Left ventricle myocardium superior (tissue), 1 donor: ENCODE measurements around the gene PTGES. TPM values are rescaled to one million over a fixed set of nuclear protein-coding genes. Genes with fewer than 3 reads are reported as not detected.
"Not testable (repeated sequence)": the region's sequence is repeated elsewhere in the genome, so short reads cannot be mapped to it uniquely, and the experiment has no call there.

Source experiments
- ATAC-seq: fragments of 200-7000 bp; cut with Tn5 transposase; one replicate; pipeline ENCODE4 v1.9.1; 2020; ENCODE audit warnings: mild to moderate bottlenecking, moderate library complexity
- DNase-seq: peaks from one replicate; pipeline ENCODE4 v3.0.0-alpha.2; 2020
- intact Hi-C: fragments of 100-400 bp; cut with micrococcal nuclease; formaldehyde crosslinking; loops from one replicate; pipeline ENCODE4 v1.11.0; 2022
- long read RNA-seq: library from polyadenylated mRNA; unstranded; transcript quantifications from one replicate; pipeline ENCODE4 v2.0.0, GENCODE V29; 2021
- total RNA-seq: library from RNA; stranded (reverse); fragmentation: NEBNext Ultra II Directional; extraction: Animal tissue kit (Norgen Biotek cat#: 25700); gene quantifications from one replicate; pipeline ENCODE4 v1.2.1, GENCODE V29; 2021
- donor health status: DM: no; HTN: yes; CAD: no; lungs with severe emphysema.

PTGES gene, protein sequence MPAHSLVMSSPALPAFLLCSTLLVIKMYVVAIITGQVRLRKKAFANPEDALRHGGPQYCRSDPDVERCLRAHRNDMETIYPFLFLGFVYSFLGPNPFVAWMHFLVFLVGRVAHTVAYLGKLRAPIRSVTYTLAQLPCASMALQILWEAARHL
- total RNA-seq, result 2.4 TPM
- long read RNA-seq, partial matches to known transcripts, result 0 of 5 reads
- long read RNA-seq, other reads (novel, unspliced or antisense), result 2 of 5 reads

GRCh38 chr9:129752900-129753729 lies at the start of gene PTGES:
Gene PTGES, minus strand, starts transcription at chr9:129753042. Its CDS starts 30 bp downstream, at chr9:129753012.
- intact Hi-C loops, result no loop called here
- DNase-seq, result peak; percentile 84
- ATAC-seq, result peak; percentile 96

DNA sequence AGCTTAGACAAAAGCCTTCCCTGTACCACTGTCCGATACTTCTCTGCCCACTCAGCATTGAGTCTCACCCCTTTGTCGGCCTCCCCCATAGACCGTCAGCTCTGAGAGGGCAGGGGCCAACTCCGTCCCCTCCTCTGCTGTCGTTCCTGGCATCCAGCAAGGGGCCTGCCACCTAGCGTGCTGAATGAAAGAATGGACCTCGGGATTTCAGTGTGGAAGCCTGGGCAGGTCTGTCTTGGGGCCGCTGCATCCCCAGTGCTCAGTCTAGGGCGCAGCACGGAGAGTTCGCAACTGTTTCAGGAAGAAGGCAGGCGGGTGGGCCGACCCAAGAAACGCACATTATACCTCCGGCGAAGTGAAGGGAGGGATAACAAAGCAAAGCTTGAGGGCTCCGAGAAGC lies 48.7 kb upstream of the PTGES start:
- no peak for ATAC-seq
- intact Hi-C loops, result no loop called here
- no peak for DNase-seq

GRCh38 chr9:129798973-129799372 lies 46.1 kb upstream of the PTGES start:
- DNase-seq (no peak), ATAC-seq (no peak)
- intact Hi-C loops, result no loop called here

- ATAC-seq, DNase-seq, intact Hi-C loops: not testable (repeated sequence)
These were observed 43.2 kb upstream of the PTGES start for GRCh38 chr9:129796029-129796428.

- DNase-seq, result no peak
- intact Hi-C loops, result no loop called here
- no peak for ATAC-seq
These were observed 41.7 kb upstream of the PTGES start for GRCh38 chr9:129794549-129794948.

DNA sequence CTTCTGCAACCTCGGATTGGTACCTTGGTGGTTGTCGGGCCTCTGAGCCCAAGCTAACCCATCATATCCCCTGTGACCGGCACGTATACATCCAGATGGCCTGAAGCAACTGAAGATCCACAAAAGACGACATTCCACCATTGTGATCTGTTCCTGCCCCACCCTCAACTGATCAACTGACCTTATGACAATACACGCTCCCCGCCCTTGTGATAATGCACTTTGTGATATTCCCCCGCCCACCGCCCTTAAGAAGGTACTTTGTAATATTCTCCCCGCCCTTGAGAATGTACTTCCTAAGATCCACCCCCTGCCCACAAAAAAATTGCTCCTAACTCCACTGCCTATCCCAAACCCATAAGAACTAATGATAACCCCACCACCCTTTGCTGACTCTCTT lies 33.6 kb upstream of the PTGES start:
- intact Hi-C loops, result loop anchor here (10.0 kb wide), 1 partner anchor 52 kb away; no protein-coding TSS in a partner anchor
- no peak for ATAC-seq
- no peak for DNase-seq

GRCh38 chr9:129785866-129786265 lies 33.0 kb upstream of the PTGES start:
- intact Hi-C loops, result loop anchor here (10.0 kb wide), 1 partner anchor 51 kb away; no protein-coding TSS in a partner anchor
- no peak for DNase-seq
- ATAC-seq, result no peak

GRCh38 chr9:129784970-129785369 lies 32.1 kb upstream of the PTGES start:
- intact Hi-C loops, result loop anchor here (10.0 kb wide), 1 partner anchor 50 kb away; no protein-coding TSS in a partner anchor
- DNase-seq, ATAC-seq: not testable (repeated sequence)

DNA sequence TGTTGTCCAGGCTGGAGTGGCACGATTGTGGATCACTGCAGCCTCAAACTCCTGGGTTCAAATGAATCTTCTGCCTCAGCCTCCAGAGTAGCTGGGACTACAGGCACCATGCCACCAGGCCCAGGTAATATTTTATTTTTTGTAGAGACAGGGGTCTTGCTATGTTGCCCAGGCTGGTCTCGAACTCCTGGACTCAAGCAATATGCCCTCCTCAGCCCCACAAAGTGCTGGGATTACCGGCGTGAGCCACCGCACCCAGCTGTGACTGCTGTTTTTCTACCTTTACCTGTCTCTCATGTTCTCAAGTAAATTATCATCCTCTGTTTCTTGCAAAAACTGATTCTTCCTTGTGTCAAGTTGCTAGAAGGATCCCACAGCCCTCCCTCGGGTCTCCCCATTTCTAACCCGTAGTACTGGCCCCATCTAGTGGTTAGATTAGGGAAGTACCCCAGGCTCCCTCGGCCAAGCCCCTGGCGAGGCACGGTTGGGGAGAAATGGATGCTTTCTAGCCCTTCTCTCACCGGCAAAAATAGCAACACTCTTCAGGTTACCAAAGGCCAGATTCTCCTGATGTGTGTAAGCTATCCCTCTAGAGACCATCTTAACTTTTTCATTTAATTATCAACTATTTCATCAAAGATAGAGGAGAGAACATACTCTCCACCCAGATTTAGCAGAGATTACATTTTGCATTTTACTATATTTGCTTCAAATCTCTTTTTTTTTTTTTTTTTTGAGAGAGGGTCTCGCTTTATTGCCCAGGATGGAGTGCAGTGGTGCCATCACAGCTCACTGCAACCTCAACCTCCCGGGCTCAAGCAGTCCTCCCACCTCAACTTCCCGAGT lies 30.9 kb upstream of the PTGES start:
- DNase-seq (peak; percentile 56), ATAC-seq (peak; percentile 95)
- intact Hi-C loops, result loop anchor here (10.0 kb wide), 1 partner anchor 49 kb away; no protein-coding TSS in a partner anchor

DNA sequence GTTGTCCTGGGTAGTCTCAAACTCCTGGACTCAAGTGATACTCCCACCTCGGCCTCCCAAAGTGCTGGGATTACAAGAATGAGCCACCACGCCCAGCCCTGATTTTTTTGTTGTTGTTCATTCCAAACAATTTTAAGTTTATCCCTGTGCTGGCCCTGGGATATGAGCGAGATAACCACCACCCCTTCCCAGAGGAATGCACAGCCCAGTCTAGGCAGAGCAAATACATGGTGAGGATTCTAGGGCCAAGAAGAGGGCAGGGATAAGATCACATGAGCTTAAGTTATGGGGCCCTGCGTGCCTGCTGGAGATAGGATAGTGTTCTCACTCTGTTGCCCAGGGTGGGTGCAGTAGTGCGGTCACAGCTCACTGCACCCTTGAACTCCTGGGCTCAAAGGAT lies 29.1 kb upstream of the PTGES start:
- intact Hi-C loops, result loop anchor here (10.0 kb wide), 1 partner anchor 47 kb away; no protein-coding TSS in a partner anchor
- ATAC-seq, result no peak
- DNase-seq, result no peak

DNA sequence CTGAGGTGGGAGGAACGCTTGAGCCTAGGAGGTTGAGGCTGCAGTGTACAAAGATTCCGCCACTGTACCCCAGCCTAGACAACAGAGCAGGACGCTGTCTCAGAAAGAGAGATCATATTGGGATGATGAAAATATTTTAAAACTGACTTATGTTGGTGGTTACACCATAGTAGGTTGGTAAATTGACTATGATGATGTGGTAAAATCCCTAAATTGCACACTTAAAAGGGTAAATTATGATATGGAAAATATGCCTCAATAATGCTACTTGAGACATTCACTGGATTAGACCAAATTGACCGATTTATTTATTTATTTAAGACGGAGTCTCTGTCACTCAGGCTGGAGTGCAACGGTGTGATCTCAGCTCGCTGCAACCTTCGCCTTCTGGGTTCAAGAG lies 28.3 kb upstream of the PTGES start:
- ATAC-seq, result no peak
- intact Hi-C loops, result loop anchor here (10.0 kb wide), 1 partner anchor 46 kb away; no protein-coding TSS in a partner anchor

GRCh38 chr9:129779560-129780190 lies 26.8 kb upstream of the PTGES start:
- intact Hi-C loops, result loop anchor here (10.0 kb wide), 1 partner anchor 45 kb away; no protein-coding TSS in a partner anchor
- ATAC-seq (no peak), DNase-seq (no peak)

More for the DNA sequence above, 28.3 kb upstream of the PTGES start:
- DNase-seq, result no peak

GRCh38 chr9:129778469-129778868 lies 25.6 kb upstream of the PTGES start:
- DNase-seq (no peak), ATAC-seq (no peak)
- intact Hi-C loops, result no loop called here

- ATAC-seq (no peak), DNase-seq (no peak)
- intact Hi-C loops, result no loop called here
These were observed 24.9 kb upstream of the PTGES start for GRCh38 chr9:129777769-129778130.

- intact Hi-C loops, result no loop called here
- DNase-seq (peak; percentile 95), ATAC-seq (peak; percentile 99)
These were observed 24.3 kb upstream of the PTGES start for GRCh38 chr9:129776938-129777768.

DNA sequence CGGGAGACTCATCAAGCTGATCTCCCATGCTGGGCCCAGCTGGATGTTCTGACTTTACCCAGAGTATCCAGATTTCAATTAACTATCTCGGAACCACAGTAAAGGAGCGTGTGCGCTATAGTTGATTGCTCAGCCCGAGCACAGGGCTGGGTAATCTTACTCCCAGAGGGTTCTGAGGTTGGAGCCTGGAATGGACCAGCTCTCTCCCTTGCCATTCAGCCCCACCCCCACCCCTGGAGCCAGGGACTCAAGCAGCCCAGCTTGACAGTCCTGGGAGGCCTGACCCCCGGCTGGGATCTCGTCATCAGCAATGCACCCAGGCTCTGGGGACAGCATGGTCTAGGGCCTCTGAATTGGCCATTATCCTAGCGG lies 23.7 kb upstream of the PTGES start:
- ATAC-seq (peak; percentile 32), DNase-seq (peak; percentile 41)
- intact Hi-C loops, result no loop called here

GRCh38 chr9:129776096-129776495 lies 23.3 kb upstream of the PTGES start:
- intact Hi-C loops, DNase-seq, ATAC-seq: not testable (repeated sequence)

DNA sequence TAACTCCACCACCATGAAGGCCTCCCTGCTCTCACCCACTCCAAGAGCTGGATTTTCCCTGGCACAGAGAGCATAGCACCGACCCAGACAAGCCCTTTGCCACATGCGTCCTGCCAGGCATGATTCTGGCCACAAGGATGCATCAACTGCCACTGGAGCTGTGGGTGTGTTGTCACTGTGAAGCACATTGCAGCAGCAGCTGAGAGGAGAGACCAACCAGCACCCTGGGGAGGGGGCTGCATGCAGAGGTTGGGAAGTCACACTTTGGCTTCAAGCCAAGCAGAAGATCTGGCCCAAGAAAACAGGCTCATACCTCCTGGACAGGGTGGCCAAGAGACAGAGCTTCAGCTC lies 22.6 kb upstream of the PTGES start:
- ATAC-seq, result no peak
- no peak for DNase-seq
- intact Hi-C loops, result no loop called here
